A549 treated with CpdA at 1 μM for 4 hours (cell line): Measurements from ENCODE around the gene CLEC4E. TPM values are rescaled to one million over a fixed set of nuclear protein-coding genes. Genes with fewer than 3 reads are reported as not detected.

Source experiments
- total RNA-seq: library from RNA; stranded (reverse); fragments of 200-300 nt; extraction: Qiagen RNA extraction; gene quantifications from 5 replicates; pipeline ENCODE4 v1.2.3, GENCODE V29; 2022; ENCODE audit warnings: low read depth

The CLEC4E gene, protein sequence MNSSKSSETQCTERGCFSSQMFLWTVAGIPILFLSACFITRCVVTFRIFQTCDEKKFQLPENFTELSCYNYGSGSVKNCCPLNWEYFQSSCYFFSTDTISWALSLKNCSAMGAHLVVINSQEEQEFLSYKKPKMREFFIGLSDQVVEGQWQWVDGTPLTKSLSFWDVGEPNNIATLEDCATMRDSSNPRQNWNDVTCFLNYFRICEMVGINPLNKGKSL
- 0.07 to 0.30 TPM (median 0.20 TPM) in 4 of 5 replicates, not detected in the other for total RNA-seq

DNA sequence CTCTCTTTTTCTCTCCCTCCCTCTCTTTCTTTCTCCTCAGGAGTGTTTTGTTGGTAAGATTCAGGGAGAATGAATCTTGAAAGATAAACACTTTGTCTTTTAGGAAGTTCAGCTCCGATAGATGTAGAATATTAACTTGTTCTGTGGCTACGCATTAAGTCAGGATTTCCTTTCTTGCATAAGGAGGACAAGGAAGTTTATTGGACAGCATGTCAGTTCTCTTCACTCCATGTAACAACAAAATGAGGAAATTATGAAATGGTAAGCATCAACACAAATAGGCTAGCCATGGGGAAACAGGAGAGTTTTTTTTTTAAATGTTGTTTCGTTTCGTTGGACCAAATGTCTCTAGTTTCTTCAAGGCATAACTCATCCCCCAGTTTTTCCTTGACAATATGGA is at the start of gene CLEC4E:
Gene CLEC4E, minus strand, starts transcription at position 75 of the 400 bp plus-strand sequence. CDS start 108 bp downstream, outside the sequence.

DNA sequence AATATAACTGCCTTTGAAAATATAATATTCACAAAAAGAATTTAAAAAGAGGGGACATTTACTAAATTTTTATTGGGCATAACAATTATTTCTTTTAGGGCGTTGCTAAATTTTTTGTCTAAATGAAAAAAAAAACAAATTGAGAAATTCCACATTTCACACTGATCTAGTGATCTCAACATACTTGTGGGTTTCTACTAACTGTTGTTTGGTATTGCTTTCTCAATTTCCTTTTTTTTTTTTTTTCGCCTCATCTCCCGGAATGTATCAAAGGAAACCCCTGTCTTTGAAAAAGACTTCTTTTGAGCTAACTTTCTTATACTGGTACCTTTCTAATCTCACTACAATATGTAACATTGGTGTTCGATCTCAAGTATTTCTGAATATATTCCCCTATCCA is 27.4 kb downstream of the CLEC4E start, which contains the start of gene CLEC4D:
Gene CLEC4D, plus strand, starts transcription at position 248 of the 400 bp plus-strand sequence. CDS start 230 bp downstream, outside the sequence.

Other genes with a start within 250 kb of the CLEC4E start
- gene CLEC6A, start 84.9 kb downstream of the CLEC4E start, total RNA-seq, result not detected in 5 replicates
- not detected in 5 replicates for gene CLEC4D, start 27.4 kb downstream of the CLEC4E start, total RNA-seq
- 0.08 to 0.20 TPM (median 0.15 TPM) in 5 replicates for gene AICDA, start 72.0 kb upstream of the CLEC4E start, total RNA-seq
- gene MFAP5, start 121.9 kb upstream of the CLEC4E start, total RNA-seq, result 0.06 to 0.31 TPM (median 0.24 TPM) in 4 of 5 replicates, not detected in the other
- 14.6 to 17.5 TPM (median 15.8 TPM) in 5 replicates for gene RIMKLB, start 157.1 kb upstream of the CLEC4E start, total RNA-seq